ENCODE results near the gene CSH2.
"Not testable (repeated sequence)": the region's sequence is repeated elsewhere in the genome, so short reads cannot be mapped to it uniquely, and the experiment has no call there.

- not testable (repeated sequence) for TF ChIP-seq CTCF (IDR thresholded peaks at IDR 0.05); EZH2 (IDR thresholded peaks at IDR 0.05; ENCODE audit: borderline replicate concordance, insufficient read depth, low read depth, low read length, poor library complexity, severe bottlenecking)
These were observed 48.9 kb upstream of the CSH2 start for GRCh38 chr17:63922402-63922801.
